Activated CD4-positive, alpha-beta T cell treated with anti-CD3 and anti-CD28 coated beads, Interleukin-2, Interleukin-4, amounts not matched to agents 100 ng/mL and 50 ng/mL, durations not matched to agents 16 hours and 8 hours (primary cell): ENCODE data around the gene GCNA.

Experiments used
- DNase-seq: peaks from one replicate; pipeline ENCODE4 v3.0.0-alpha.2; 2020; ENCODE audit warnings: low spot score

Gene GCNA

DNA sequence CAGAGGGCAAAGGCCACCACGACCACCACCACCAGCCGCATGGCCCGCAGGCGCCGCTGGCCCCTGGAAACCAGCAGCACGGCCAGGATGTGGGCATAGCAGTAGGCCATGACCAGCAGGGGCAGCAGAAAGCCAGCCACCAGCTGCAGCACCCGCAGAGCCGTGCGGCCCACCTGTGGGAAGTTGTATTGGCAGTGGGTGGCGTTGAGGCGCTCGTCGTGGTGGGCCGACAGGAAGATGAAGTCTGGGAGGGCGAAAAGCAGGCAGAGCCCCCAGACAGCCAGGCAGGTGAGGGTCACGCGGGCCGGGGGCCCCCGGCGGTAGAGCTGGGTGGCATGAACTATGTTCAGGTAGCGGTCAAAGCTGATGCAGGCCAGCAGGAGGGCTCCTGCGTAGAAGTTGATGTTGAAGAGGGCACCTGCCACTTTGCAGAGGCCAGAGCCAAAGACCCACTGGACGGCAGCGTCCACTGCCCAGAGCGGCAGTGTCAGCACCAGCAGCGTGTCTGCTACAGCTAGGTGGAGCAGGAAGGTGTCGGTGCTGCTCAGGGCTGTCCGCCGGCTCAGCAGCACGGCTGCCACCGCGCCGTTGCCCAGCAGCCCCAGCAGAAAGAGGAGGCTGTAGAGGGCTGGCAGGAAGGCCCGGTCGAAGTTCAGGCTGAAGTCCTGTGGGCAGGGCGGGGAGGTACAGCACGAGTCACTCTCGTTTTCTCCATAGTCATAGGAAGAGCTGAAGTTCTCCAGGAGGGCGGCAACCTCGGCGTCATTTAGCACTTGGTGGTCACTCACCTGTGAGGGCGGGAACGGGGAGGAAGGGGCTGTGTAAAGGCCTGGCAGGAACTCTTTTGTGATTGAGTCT, 38.7 kb downstream of the GCNA start:
- no peak for DNase-seq

DNA sequence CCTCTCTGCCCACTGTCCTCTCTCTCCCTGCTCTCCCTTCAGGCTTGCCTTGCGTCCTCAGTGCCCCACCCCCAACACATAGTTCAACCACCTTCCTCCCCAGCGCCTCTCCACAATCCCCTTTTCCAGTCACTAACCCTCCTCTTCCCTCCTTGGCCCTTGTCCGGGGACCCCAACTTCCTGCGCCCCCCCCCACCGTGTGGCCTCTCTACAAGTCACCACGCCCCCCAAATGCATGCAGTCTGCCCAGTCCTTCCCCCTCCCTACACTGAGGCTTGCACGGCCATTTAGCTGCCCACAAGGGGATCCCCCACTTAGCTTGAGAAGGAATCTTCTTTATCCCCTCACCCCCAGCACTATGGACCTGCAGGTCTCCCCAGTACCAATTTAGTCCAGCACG, 39.5 kb downstream of the GCNA start:
- no peak for DNase-seq

GRCh38 chrX:71618303-71618721, 40.1 kb downstream of the GCNA start, which contains the start of gene CXCR3:
Gene CXCR3, minus strand, starts transcription at chrX:71618511. Its CDS starts 62 bp downstream, at chrX:71618449.
- peak; percentile 88 for DNase-seq

DNA sequence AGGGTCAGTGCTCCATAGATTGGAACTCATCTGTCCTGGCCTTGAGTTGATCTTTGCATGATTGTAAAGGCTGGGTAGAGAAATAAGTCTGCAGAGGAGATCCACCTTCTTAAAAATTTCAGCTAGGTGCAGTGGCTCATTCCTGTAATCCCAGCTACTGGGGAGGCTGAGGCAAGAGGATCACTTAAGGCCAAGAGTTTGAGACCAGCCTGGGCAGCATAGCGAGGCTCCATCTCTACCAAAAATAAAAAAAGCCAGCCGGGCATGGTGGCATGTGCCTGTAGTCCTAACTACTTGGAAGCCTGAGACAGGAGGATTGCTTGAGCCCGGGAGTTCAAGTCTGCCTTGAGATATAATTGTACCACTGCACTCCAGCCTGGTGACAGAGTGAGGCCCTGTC, 40.5 kb downstream of the GCNA start:
- no peak for DNase-seq

DNA sequence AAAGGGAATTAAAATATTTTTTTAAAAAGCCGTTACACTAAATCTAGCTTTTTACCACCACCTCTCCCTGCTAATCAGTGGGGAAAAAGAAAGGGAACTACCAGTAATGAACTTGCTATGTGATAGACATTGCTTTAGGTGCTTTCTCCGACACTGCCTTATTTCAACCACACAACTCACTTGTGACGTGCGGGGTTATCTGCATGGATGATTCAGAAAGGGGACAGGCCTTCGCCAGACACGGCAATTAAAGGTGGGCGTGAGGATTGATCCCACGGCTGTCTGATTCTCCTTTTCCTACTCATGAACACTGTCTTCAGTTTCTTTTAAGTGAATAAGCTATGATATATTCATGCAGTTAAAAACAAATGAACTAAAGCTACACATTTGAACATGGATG, 41.0 kb downstream of the GCNA start:
- peak; percentile 52 for DNase-seq

GRCh38 chrX:71619986-71620385, 41.7 kb downstream of the GCNA start:
- no peak for DNase-seq

DNA sequence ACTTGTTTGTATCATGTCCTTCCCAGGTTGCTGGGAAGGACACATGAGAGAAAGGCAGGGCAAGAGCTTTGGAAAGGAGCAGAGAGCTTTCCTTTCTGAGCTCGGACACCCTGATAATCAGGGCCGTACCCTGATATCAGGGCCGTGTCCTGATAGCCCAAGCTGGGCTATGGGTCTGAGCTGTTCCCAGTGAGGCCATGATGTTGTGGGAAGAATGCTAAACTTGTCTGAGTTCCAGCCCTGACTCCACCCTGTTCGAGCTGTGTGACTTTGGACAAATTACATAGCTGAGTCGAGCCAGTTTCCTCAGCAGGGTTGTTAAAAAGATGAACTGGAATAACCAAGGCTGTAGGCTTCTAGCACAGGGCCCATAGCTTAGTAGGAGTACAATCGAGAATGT, 43.4 kb downstream of the GCNA start:
- no peak for DNase-seq

DNA sequence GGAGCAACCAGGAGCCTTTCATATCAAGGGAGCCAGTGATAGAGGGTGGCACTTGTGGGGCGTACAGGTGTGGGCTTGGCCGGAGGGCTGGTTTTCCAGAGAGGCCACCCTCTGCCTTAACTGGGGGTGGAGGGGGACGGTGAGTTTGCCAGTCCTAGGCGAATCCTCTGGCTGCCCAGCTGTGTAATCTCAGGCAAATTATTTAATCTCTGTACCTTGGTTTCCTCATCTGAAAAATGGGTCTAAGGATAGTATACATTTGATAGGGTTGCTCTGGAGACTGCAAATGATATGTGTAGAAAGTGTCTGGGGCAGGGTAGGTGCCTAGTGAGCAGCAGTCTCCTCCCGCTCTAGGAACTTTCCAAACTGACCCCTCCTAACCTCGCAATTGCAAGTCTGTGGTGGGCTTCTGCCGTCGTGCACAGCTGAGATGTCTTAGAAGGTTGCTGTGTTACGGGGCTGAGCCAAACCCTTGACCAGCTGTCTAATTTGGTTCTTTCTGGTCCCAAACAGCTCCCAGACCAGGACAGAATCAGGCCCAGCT, 43.9 kb downstream of the GCNA start:
- no peak for DNase-seq

- DNase-seq, result peak; percentile 87
Observed at GRCh38 chrX:71622576-71623450, 44.6 kb downstream of the GCNA start.

GRCh38 chrX:71623714-71624113, 45.5 kb downstream of the GCNA start:
- no peak for DNase-seq

- no peak for DNase-seq
Observed at GRCh38 chrX:71625471-71625870, 47.2 kb downstream of the GCNA start.

DNA sequence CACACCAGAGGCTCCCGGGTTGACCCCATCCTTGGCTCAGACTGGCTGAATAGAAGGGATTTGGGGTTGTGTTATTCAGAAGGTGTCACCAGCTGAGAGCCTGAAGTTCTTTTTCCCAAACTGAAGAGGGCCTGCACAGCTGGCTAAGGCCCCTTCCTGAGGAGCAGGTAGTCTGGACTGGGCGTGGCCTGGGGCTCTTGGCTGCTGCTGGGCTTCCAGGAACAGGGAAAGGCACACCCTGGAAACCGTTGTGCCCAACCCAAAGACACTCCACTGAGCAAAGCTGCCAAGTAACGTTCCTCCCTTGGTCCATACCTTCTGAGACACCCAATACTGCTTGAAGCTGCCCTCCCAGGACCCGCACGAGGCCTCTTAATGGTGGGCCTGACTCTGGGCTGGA, 48.3 kb downstream of the GCNA start:
- no peak for DNase-seq

DNA sequence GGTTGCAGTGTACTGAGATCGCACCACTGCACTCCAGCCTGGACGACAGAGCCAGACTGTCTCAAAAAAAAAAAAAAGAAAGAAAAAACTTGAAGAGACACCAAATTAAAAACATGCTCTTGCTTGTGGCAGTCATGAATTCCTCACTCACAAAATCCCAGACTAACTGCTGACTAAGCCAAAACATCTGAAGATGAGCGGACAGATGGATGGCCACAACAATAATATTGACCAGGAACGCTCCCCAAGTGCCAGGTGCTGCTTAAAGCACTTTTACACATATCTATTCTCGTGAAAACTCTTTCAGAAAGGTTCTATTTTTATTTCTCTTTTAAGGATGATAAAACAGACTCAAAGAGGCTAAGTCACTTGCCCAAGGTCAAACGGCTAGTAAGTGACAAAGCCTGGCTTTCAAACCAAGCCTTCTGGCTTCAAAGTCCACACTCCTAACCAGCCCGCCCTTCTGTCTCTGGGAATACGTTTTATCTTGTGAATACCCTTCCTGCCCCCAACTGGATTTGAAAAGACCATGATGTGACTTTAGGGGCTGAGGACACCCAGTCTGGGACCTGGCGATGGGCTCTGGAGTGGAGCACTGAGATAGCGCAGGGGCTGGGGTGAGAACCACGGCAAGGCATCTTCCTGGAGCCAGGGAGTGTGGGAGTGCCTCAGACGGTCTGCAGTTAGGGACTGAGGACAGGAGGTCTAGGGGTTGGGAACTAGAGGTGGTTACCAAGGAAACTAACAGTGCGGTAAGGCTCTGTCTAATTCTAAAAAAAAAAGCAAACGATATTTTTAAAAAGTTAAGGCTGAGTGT, 49.6 kb downstream of the GCNA start:
- DNase-seq, result no peak

- DNase-seq, result no peak
Observed at GRCh38 chrX:71629467-71629866, 51.2 kb downstream of the GCNA start.

GRCh38 chrX:71632923-71633657, 54.9 kb downstream of the GCNA start:
- DNase-seq, result no peak

DNA sequence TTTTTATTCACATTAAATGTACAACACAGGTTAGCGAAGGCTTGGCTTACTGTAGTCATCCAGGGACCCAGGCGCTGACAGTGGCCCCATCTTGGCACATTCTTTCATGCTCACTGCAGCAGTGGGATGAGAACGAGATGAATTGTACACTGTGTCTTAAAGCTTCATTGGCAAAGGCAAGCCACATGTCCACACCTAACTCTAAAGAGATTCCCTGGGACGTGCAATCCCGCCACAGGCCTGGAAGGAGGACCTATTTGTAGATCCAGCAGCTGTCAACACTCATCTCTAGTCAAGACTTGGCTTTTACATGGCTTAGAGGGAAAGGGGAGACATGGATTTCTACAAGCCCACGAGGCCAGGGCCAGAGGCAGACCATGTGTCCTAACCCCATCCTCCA, 56.1 kb downstream of the GCNA start:
- no peak for DNase-seq

DNA sequence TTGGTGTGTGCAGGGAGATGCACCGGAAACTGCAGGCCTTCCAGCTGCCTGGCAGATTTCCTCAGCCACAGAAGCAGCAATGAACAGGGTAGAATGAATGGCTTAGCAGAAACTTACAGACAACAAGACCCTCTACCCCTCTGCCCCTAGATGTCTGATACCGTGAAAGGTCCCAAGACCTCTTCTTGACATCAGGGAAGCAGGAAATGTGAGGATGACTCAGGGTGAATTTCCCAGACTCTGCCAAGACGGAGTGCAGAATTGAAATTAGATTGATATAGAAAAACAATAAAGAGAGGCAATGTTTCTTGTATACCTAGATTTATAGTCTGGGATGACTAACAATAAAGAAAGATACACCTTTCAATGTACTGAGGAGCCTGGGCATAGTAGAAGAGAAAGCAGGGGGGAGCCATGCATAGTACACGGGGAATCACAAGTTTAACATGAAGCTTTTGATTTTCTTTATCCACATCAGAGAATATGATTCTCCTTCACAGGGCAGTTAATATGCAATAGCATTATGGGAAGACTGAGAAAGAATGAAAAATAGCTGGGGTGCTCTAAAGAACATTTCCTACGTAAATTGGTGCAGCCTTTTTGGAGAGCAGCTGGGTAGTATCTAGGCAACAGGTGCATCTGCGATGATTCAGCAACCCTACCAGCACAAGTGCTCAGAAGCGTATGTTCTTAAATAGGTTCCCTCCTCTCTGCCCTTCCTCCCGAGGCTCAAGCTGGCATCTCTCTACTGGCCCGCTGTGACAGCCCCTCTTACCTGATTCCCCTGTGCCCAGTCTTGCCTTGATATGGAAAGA, 58.4 kb downstream of the GCNA start:
- DNase-seq, result no peak

DNA sequence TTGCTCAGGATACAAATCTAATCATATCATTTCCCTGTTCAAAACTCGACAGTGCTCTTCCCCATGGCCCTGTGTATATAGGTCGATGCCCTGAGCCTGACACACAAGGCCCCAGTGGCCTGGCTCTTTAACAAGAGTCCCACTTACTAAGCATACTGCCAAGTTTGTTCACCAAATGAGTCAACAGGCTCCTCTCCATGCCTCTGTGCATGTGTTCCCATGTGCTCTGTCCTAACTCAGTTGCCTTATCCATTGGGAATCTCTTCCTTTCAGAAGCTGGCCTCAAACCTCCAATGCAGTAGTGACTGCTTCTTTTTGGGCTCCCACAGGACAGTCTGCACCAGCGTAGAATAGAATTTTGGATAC, 59.0 kb downstream of the GCNA start:
- no peak for DNase-seq

DNA sequence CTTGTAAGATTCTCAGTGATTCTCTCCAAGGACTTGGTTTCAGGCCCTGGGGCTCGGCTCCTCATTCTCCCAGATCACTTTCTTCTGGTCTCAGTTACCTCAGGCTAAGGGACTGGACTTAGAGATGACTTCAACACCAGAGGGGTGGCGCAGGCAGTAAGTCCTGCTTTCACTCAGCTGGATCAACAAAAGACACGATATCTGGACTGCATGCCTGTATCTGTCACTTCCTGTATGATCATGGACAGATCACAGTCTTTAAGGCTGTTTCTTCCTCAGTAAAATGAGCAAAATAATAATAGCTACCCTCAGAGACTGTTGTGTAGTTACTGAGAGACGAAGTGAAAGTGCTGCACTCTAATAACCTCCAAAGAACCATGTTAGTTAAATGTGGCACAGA, 59.6 kb downstream of the GCNA start:
- DNase-seq, result peak; percentile 45

GRCh38 chrX:71638409-71638808, 60.2 kb downstream of the GCNA start:
- peak; percentile 38 for DNase-seq
